Neural cell (in vitro differentiated cells): ENCODE measurements around the gene PDZRN3. TPM values are rescaled to one million over a fixed set of nuclear protein-coding genes. Genes with fewer than 3 reads are reported as not detected.

Experiments used
- H2AFZ ChIP-seq: fragments of 200-600, 300-800 bp; sonication (generic), shearing (Covaris generic); 2 replicates; pipeline ENCODE4 v1.6.0; 2014; ENCODE audit warnings: low read depth, mild to moderate bottlenecking, antibody characterized with exemption, low read length, moderate library complexity
- H3F3A ChIP-seq: fragments of 200-600 bp; shearing (Covaris generic); 2 replicates; pipeline ENCODE4 v1.6.1; 2016; ENCODE audit warnings: mild to moderate bottlenecking, moderate library complexity, mixed read lengths, antibody characterized with exemption, low read length; ENCODE audit not compliant: insufficient read depth, poor library complexity, severe bottlenecking
- H3K27ac ChIP-seq: fragments of 200-600, 300-800 bp; sonication (generic), shearing (Covaris generic); 2 replicates; pipeline ENCODE4 v1.5.1; 2014; ENCODE audit warnings: mild to moderate bottlenecking, low read length, moderate library complexity
- H3K27me3 ChIP-seq: fragments of 300-800, 200-600 bp; sonication (generic), shearing (Covaris generic); 2 replicates; pipeline ENCODE4 v1.6.0; 2014; ENCODE audit warnings: mild to moderate bottlenecking, low read depth, low read length, moderate library complexity; ENCODE audit not compliant: insufficient read depth
- H3K36me3 ChIP-seq: fragments of 300-800, 200-600 bp; sonication (generic), shearing (Covaris generic); 2 replicates; pipeline ENCODE4 v1.5.1; 2014; ENCODE audit warnings: mild to moderate bottlenecking, antibody characterized with exemption, low read length, moderate library complexity; ENCODE audit not compliant: insufficient read depth
- H3K4me2 ChIP-seq: fragments of 300-800, 200-600 bp; sonication (generic), shearing (Covaris generic); 2 replicates; pipeline ENCODE4 v1.6.0; 2014; ENCODE audit warnings: mild to moderate bottlenecking, low read length
- H3K4me3 ChIP-seq: fragments of 300-800, 200-600 bp; sonication (generic), shearing (Covaris generic); 2 replicates; pipeline ENCODE4 v1.5.1; 2014; ENCODE audit warnings: mild to moderate bottlenecking, low read length, moderate library complexity
- H3K79me2 ChIP-seq: fragments of 200-600 bp; shearing (Covaris generic); replicated peaks from 2 replicates; pipeline ENCODE4 v1.6.0; 2014; ENCODE audit warnings: mild to moderate bottlenecking, low read length, moderate library complexity; ENCODE audit not compliant: insufficient read depth
- H3K9ac ChIP-seq: fragments of 300-800, 200-600 bp; sonication (generic), shearing (Covaris generic); 2 replicates; pipeline ENCODE4 v1.6.1; 2016; ENCODE audit warnings: mild to moderate bottlenecking, low read length, mixed read lengths
- H3K9me2 ChIP-seq: fragments of 200-600 bp; shearing (Covaris generic); 2 replicates; pipeline ENCODE4 v1.6.1; 2016; ENCODE audit warnings: mild to moderate bottlenecking, low read length, mixed read lengths; ENCODE audit not compliant: insufficient read depth
- H3K9me3 ChIP-seq: fragments of 200-600, 300-800 bp; sonication (generic), shearing (Covaris generic); 2 replicates; pipeline ENCODE4 v1.6.1; 2016; ENCODE audit warnings: mild to moderate bottlenecking, mixed run types, low read length, moderate library complexity, mixed read lengths
- H4K20me1 ChIP-seq: fragments of 200-600 bp; shearing (Covaris generic); 2 replicates; pipeline ENCODE4 v1.6.1; 2016; ENCODE audit warnings: mild to moderate bottlenecking, mixed run types; ENCODE audit not compliant: insufficient read depth
- CTCF ChIP-seq: fragments of 450-650 bp; IDR thresholded peaks from 2 replicates; pipeline ENCODE4 v1.5.1; 2014; ENCODE audit warnings: antibody characterized with exemption, mild to moderate bottlenecking, moderate library complexity; ENCODE audit not compliant: poor library complexity, severe bottlenecking
- EP300 ChIP-seq: fragments of 450-650 bp; conservative IDR thresholded peaks from 2 replicates; pipeline ENCODE4 v1.6.1; 2014; ENCODE audit warnings: antibody characterized with exemption, mild to moderate bottlenecking, moderate library complexity; ENCODE audit not compliant: poor library complexity, severe bottlenecking
- EZH2 ChIP-seq: fragments of 200-600, 300-800 bp; shearing (Covaris generic), sonication (generic); IDR thresholded peaks from 2 replicates; pipeline ENCODE4 v1.6.1; 2014; ENCODE audit warnings: antibody characterized with exemption, low read length, borderline replicate concordance, mild to moderate bottlenecking; ENCODE audit not compliant: insufficient read depth, poor library complexity, severe bottlenecking
- MXI1 ChIP-seq: fragments of 450-650 bp; conservative IDR thresholded peaks from 2 replicates; pipeline ENCODE4 v1.6.1; 2014; ENCODE audit warnings: antibody characterized with exemption, mild to moderate bottlenecking; ENCODE audit not compliant: poor library complexity, severe bottlenecking
- POLR2AphosphoS5 ChIP-seq: IDR thresholded peaks from 2 replicates; pipeline ENCODE4 v1.6.1; 2012
- RAD21 ChIP-seq: fragments of 450-650 bp; conservative IDR thresholded peaks from 2 replicates; pipeline ENCODE4 v1.6.1; 2014; ENCODE audit warnings: antibody characterized with exemption, mild to moderate bottlenecking, moderate library complexity
- REST ChIP-seq: IDR thresholded peaks from 2 replicates; pipeline ENCODE4 v1.6.1; 2012; ENCODE audit warnings: borderline replicate concordance
- SMC3 ChIP-seq: fragments of 450-650 bp; conservative IDR thresholded peaks from 2 replicates; pipeline ENCODE4 v1.6.1; 2014; ENCODE audit warnings: antibody characterized with exemption, mild to moderate bottlenecking, moderate library complexity; ENCODE audit not compliant: poor library complexity
- TAF1 ChIP-seq: IDR thresholded peaks from 2 replicates; pipeline ENCODE4 v1.6.1; 2012; ENCODE audit warnings: low read depth
- polyA plus RNA-seq: library from polyadenylated mRNA; depleted of rRNA; stranded (reverse); fragments of >200 nt; gene quantifications from 2 replicates; pipeline ENCODE4 v1.2.3, GENCODE V29; 2014

Gene PDZRN3
- polyA plus RNA-seq, 1 donor from 2014 or later, result 1.1 TPM

GRCh38 chr3:73448041-73448440 is 176.7 kb downstream of the PDZRN3 start:
- no peaks in the 10 kb centered on the region for H3K79me2 ChIP-seq
- H4K20me1 ChIP-seq, result no peaks in the 10 kb centered on the region
- H2AFZ ChIP-seq, result no peak overlapping the region
- H3K4me3 ChIP-seq, result no peak overlapping the region
- TF ChIP-seq EZH2, result no peak
- TF ChIP-seq CTCF, result no peak
- no peak for TF ChIP-seq SMC3
- TF ChIP-seq RAD21, result no peak
- no peak for TF ChIP-seq MXI1
- TF ChIP-seq TAF1, result no peak
- no peak for TF ChIP-seq POLR2AphosphoS5
- no peak for TF ChIP-seq EP300
- no peak for TF ChIP-seq REST
- H3K9ac ChIP-seq, result no peak overlapping the region
- H3F3A ChIP-seq, result no peaks in the 10 kb centered on the region
- no peaks in the 10 kb centered on the region for H3K36me3 ChIP-seq
- H3K4me2 ChIP-seq, result no peak overlapping the region
- no peak overlapping the region for H3K27ac ChIP-seq
- no peaks in the 10 kb centered on the region for H3K9me3 ChIP-seq
- no peaks in the 10 kb centered on the region for H3K27me3 ChIP-seq
- H3K9me2 ChIP-seq, result no peaks in the 10 kb centered on the region

GRCh38 chr3:73447111-73447510 is 177.6 kb downstream of the PDZRN3 start:
- Histone ChIP-seq H2AFZ (no peak overlapping the region), H3K36me3 (no peaks in the 10 kb centered on the region), H3K79me2 (no peaks in the 10 kb centered on the region), H4K20me1 (no peaks in the 10 kb centered on the region), H3K9ac (no peak overlapping the region), H3K4me3 (no peak overlapping the region), H3F3A (no peaks in the 10 kb centered on the region), H3K9me3 (no peaks in the 10 kb centered on the region), H3K27ac (no peak overlapping the region), H3K9me2 (no peaks in the 10 kb centered on the region), H3K4me2 (no peak overlapping the region), H3K27me3 (no peaks in the 10 kb centered on the region)
- TF ChIP-seq SMC3 (no peak), POLR2AphosphoS5 (no peak)
